ENCODE results near the gene SLC2A11. TPM values are rescaled to one million over a fixed set of nuclear protein-coding genes. Genes with fewer than 3 reads are reported as not detected.
"Not testable (repeated sequence)": the region's sequence is repeated elsewhere in the genome, so short reads cannot be mapped to it uniquely, and the experiment has no call there.

SLC2A11 gene
- total RNA-seq, 4 donors from 2014 or later = 8.3 to 16.0 (median 14.8) TPM

- no peak overlapping the region for H3K4me3 ChIP-seq
- DNase-seq = no peak
- H3K27ac ChIP-seq = peak overlapping the region in 3 of 4 donors; percentile 81 to 87 (median 83)
- H3K4me1 ChIP-seq = peaks cover 0 to 13% (median 2%) of the 10 kb centered on the region in 4 donors
- no peaks in the 10 kb centered on the region for H3K27me3 ChIP-seq
- H3K9me3 ChIP-seq = no peaks in the 10 kb centered on the region
- no peak for TF ChIP-seq POLR2A (IDR thresholded peaks at IDR 0.05)
- no peak for TF ChIP-seq CTCF (IDR thresholded peaks at IDR 0.05)
- no peaks in the 10 kb centered on the region for H3K36me3 ChIP-seq
These were observed 57.6 kb downstream of the SLC2A11 start for GRCh38 chr22:23915290-23915689.

- not testable (repeated sequence) for H3K9me3 ChIP-seq, H3K4me1 ChIP-seq, H3K36me3 ChIP-seq, DNase-seq, H3K27me3 ChIP-seq, H3K4me3 ChIP-seq
- H3K27ac ChIP-seq = peak overlapping the region in 2 of 4 donors; percentile 57 to 63
These were observed 62.6 kb downstream of the SLC2A11 start for GRCh38 chr22:23920267-23920611.

- not testable (repeated sequence) for H3K27ac ChIP-seq, H3K27me3 ChIP-seq, H3K4me1 ChIP-seq, H3K4me3 ChIP-seq, DNase-seq, H3K9me3 ChIP-seq
- peaks cover 0 to 16% (median 3%) of the 10 kb centered on the region in 3 donors for H3K36me3 ChIP-seq
These were observed 64.0 kb downstream of the SLC2A11 start for GRCh38 chr22:23921586-23922201.

GRCh38 chr22:23922921-23923320 lies 65.2 kb downstream of the SLC2A11 start:
- no peaks in the 10 kb centered on the region for H3K27me3 ChIP-seq
- H3K9me3 ChIP-seq = peaks cover 0 to 6% (median 0%) of the 10 kb centered on the region in 4 donors
- no peak overlapping the region for H3K4me3 ChIP-seq
- no peaks in the 10 kb centered on the region for H3K4me1 ChIP-seq
- H3K36me3 ChIP-seq = peaks cover 0 to 16% (median 3%) of the 10 kb centered on the region in 3 donors
- TF ChIP-seq CTCF (IDR thresholded peaks at IDR 0.05) (no peak), POLR2A (IDR thresholded peaks at IDR 0.05) (no peak)
- no peak for DNase-seq
- H3K27ac ChIP-seq = no peak overlapping the region

- no peaks in the 10 kb centered on the region for H3K4me1 ChIP-seq
- no peak overlapping the region for H3K27ac ChIP-seq
- H3K36me3 ChIP-seq = peaks cover 0 to 16% (median 3%) of the 10 kb centered on the region in 3 donors
- no peak for TF ChIP-seq CTCF (IDR thresholded peaks at IDR 0.05)
- no peak for TF ChIP-seq POLR2A (IDR thresholded peaks at IDR 0.05)
- H3K4me3 ChIP-seq = no peak overlapping the region
- no peak for DNase-seq
- H3K27me3 ChIP-seq = no peaks in the 10 kb centered on the region
- peaks cover 0 to 6% (median under 1%) of the 10 kb centered on the region in 4 donors for H3K9me3 ChIP-seq
These were observed 67.4 kb downstream of the SLC2A11 start for GRCh38 chr22:23925020-23925606.

GRCh38 chr22:23926561-23926960 lies 68.9 kb downstream of the SLC2A11 start:
- Histone ChIP-seq H3K4me1 (no peaks in the 10 kb centered on the region), H3K9me3 (peaks cover 0 to 6% (median 2%) of the 10 kb centered on the region in 4 donors), H3K27me3 (no peaks in the 10 kb centered on the region), H3K4me3 (no peak overlapping the region), H3K36me3 (peaks cover 0 to 16% (median 3%) of the 10 kb centered on the region in 3 donors), H3K27ac (no peak overlapping the region)
- DNase-seq = no peak
- no peak for TF ChIP-seq POLR2A (IDR thresholded peaks at IDR 0.05)
- TF ChIP-seq CTCF (IDR thresholded peaks at IDR 0.05) = no peak

Small RNA genes within 50 kb of the gene (small RNA-seq; reads per million reads assigned to genes)
- gene RN7SL268P = 0 reads per million in 2 donors

Other genes starting within 250 kb of the SLC2A11 start
- 1 to 10 TPM in 1 of 4 donors, under 1 TPM in 1, not detected in 2; 0.67 to 1.1 TPM for gene DRICH1, start 225.6 kb upstream of the SLC2A11 start, total RNA-seq
- gene RGL4, start 166.9 kb upstream of the SLC2A11 start, total RNA-seq = not detected
- gene ZNF70, start 106.8 kb upstream of the SLC2A11 start, total RNA-seq = 10 to 100 TPM in 1 of 4 donors, 1 to 10 TPM in 3; 2.5 to 25.6 (median 6.2) TPM
- gene VPREB3, start 103.5 kb upstream of the SLC2A11 start, total RNA-seq = 10 to 100 TPM in 1 of 4 donors, not detected in 3; 29.7 TPM
- not detected for gene C22orf15, start 94.9 kb upstream of the SLC2A11 start, total RNA-seq
- 100 to 1,000 TPM; 112 to 219 (median 142) TPM for gene CHCHD10, start 89.9 kb upstream of the SLC2A11 start, total RNA-seq
- 10 to 100 TPM in 3 of 4 donors, 1 to 10 TPM in 1; 2.9 to 19.5 (median 13.7) TPM for gene MMP11, start 85.0 kb upstream of the SLC2A11 start, total RNA-seq
- gene SMARCB1, start 70.9 kb upstream of the SLC2A11 start, total RNA-seq = 10 to 100 TPM; 45.7 to 94.9 (median 77.0) TPM
- gene DERL3, start 18.9 kb upstream of the SLC2A11 start, total RNA-seq = 10 to 100 TPM in 1 of 4 donors, 1 to 10 TPM in 3; 1.1 to 17.3 (median 3.4) TPM
- 100 to 1,000 TPM in 3 of 4 donors, 10 to 100 TPM in 1; 97.9 to 206 (median 151) TPM for gene MIF, start 36.5 kb downstream of the SLC2A11 start, total RNA-seq
- gene GSTT2B, start 103.3 kb downstream of the SLC2A11 start, total RNA-seq = 1 to 10 TPM in 2 of 4 donors, not detected in 2; 1.2 to 3.3 TPM
- gene DDTL, start 109.0 kb downstream of the SLC2A11 start, total RNA-seq = 1 to 10 TPM in 2 of 4 donors, under 1 TPM in 1, not detected in 1; 0.67 to 9.9 (median 6.3) TPM
- 100 to 1,000 TPM; 225 to 338 (median 285) TPM for gene DDT, start 116.6 kb downstream of the SLC2A11 start, total RNA-seq
- gene GSTT2, start 122.3 kb downstream of the SLC2A11 start, total RNA-seq = not detected
- gene GSTT4, start 147.6 kb downstream of the SLC2A11 start, total RNA-seq = not detected
- 100 to 1,000 TPM in 1 of 4 donors, 10 to 100 TPM in 3; 69.4 to 166 (median 93.5) TPM for gene CABIN1, start 153.4 kb downstream of the SLC2A11 start, total RNA-seq